Activated CD4-positive, alpha-beta T cell treated with anti-CD3 and anti-CD28 coated beads for 36 hours (primary cell): ENCODE measurements around the gene PBXIP1. TPM values are rescaled to one million over a fixed set of nuclear protein-coding genes. Genes with fewer than 3 reads are reported as not detected.

Experiments used
- ATAC-seq: fragments of 200-7000 bp; cut with Tn5 transposase; one replicate; pipeline ENCODE4 v1.10.0; 2021; ENCODE audit warnings: mild to moderate bottlenecking, moderate library complexity
- CTCF ChIA-PET: fragments of 350-600 bp; sonication (Branson Sonifier 250); formaldehyde crosslinking; loops from one replicate; lab custom pipeline; 2021; ENCODE audit warnings: antibody characterized with exemption; lab: Charles Lee
- POLR2A ChIA-PET: fragments of 350-600 bp; sonication (Branson Sonifier 250); formaldehyde crosslinking; loops from one replicate; lab custom pipeline; 2021; ENCODE audit warnings: antibody characterized with exemption, inconsistent platforms; lab: Charles Lee
- DNase-seq: peaks from one replicate; pipeline ENCODE4 v3.0.0-alpha.2; 2020
- H3K27ac Mint-ChIP-seq: one replicate; pipeline ENCODE4 v1.8.0; 2021; ENCODE audit warnings: mixed read lengths
- H3K27me3 Mint-ChIP-seq: one replicate; pipeline ENCODE4 v1.8.0; 2021; ENCODE audit warnings: mixed read lengths
- H3K36me3 Mint-ChIP-seq: one replicate; pipeline ENCODE4 v1.8.0; 2021; ENCODE audit warnings: low read depth, mixed read lengths
- H3K4me1 Mint-ChIP-seq: one replicate; pipeline ENCODE4 v1.8.0; 2021; ENCODE audit warnings: mixed read lengths
- H3K4me3 Mint-ChIP-seq: one replicate; pipeline ENCODE4 v1.8.0; 2021; ENCODE audit warnings: mild to moderate bottlenecking, moderate library complexity, mixed read lengths
- H3K9me3 Mint-ChIP-seq: one replicate; pipeline ENCODE4 v1.8.0; 2021; ENCODE audit warnings: low read depth, mixed read lengths
- intact Hi-C, 2 experiments: fragments of 100-400 bp; cut with DNase I in 1 of 2; cut with micrococcal nuclease in 1 of 2; formaldehyde crosslinking; loops; one replicate each; pipeline versions ENCODE4 v1.14.2 to v1.15.1; 2022 to 2024; cut with DNase I, micrococcal nuclease
- total RNA-seq, 2 experiments: library from RNA; stranded (reverse); gene quantifications; one replicate each; pipeline ENCODE4 v1.2.3, GENCODE V29; 2021

PBXIP1 gene
- total RNA-seq, 2 experiments from 2014 or later = 22.6 to 28.1 TPM

- ChIA-PET POLR2A (interaction anchor here (0.5 kb wide), 1 partner anchor 206 kb away, joined by 7 read pairs; no protein-coding TSS in a partner anchor), CTCF (interaction anchor here (0.6 to 1.7 kb wide), 7 partner anchors 45 to 379 kb away, joined by 3 to 5 read pairs (median 3); partner anchors contain the start of genes ADAM15 and FLAD1)
Measured at GRCh38 chr1:154938604-154939399, 17.1 kb downstream of the PBXIP1 start.

DNA sequence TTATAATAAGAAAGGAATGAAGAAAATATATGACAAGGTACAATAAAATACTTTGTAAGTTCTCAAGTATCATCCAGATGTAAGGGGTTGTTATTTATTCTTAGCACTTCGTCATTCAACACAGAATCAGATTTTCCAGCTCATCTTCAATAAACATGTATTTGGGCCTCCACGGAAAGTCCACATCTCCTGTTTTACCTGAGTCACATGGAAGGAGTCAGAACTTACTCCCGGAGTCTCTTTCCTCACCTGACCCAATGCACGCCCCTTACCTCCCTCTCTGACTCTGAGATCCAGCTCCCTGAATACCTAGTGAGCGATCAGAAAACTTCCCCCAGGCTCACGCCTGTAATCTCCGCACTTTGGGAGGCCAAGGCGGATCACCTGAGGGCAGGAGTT is 17.9 kb downstream of the PBXIP1 start:
- Mint-ChIP-seq H3K4me3 (peak overlapping the region; percentile 95), H3K27me3 (no peaks in the 10 kb centered on the region), H3K27ac (peak overlapping the region; percentile 96), H3K36me3 (peaks cover 7% of the 10 kb centered on the region), H3K4me1 (peaks cover 68% of the 10 kb centered on the region), H3K9me3 (no peaks in the 10 kb centered on the region)
- no peak for ATAC-seq
- ChIA-PET CTCF (interaction anchor here (0.6 to 3.0 kb wide), 7 partner anchors 45 to 378 kb away, joined by 3 to 16 read pairs (median 3); partner anchors contain the start of genes ADAM15 and FLAD1), POLR2A (interaction anchor here (0.5 to 2.1 kb wide), 3 partner anchors 36 to 379 kb away, joined by 3 to 12 read pairs (median 7); partner anchors contain the start of gene CKS1B)
- intact Hi-C loops = loop anchor here (1.0 to 2.0 kb wide), 14 partner anchors 17 to 380 kb away; partner anchors contain the start of genes ADAR (in 2 of the 2), CKS1B (in 2 of the 2), ADAM15 (in 1 of the 2) and PYGO2 (in 1 of the 2)
- no peak for DNase-seq

More at GRCh38 chr1:154938604-154939399, 17.1 kb downstream of the PBXIP1 start:
- DNase-seq (no peak), ATAC-seq (no peak)
- Mint-ChIP-seq H3K4me3 (peak overlapping the region; percentile 33), H3K4me1 (peaks cover 76% of the 10 kb centered on the region), H3K36me3 (peaks cover 7% of the 10 kb centered on the region), H3K27me3 (no peaks in the 10 kb centered on the region), H3K27ac (peak overlapping the region; percentile 96), H3K9me3 (no peaks in the 10 kb centered on the region)
- intact Hi-C loops = no loop called here

DNA sequence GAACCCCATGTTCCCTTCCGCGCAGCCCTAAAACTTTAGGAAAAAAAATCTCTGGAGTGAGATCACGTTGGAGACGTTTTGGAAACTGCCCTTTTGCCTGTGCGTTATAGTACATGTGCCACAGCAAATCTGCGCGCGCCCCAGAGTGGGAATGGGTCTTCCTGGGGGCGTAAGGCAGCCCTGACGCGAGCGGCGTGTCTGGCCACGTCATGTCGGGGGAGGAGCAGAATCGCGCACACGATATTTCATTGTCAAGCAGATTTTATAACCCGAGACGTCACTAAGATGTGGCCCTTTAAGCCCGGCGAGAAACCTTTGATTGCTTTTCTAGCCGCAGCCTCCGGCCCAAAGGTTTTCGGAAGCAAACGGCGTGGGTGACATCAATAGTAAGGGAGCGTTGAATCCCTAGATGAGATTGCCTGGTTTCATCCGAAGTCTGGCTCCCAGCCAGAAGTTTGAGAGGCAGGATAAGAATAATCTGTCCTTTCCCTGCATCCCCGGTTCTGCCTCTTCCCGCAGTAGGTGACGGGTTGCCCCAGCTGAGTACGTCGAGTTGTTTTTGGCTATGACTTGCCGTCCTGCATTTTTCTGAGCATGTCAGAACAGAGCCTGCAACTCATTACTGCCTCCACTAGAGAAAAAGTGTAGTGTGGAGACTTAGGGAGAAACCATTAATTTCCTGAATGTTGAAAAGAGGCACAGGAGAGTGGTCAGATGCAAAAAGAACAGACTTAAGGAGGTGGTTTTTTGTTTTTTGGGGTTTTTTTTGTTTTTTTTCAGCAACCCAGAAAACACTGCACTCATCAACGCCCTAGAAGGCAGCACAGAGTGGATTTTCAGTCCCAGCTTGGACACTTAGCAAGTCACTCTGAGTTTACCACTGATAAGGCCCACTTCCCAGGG is 18.6 kb downstream of the PBXIP1 start:
- ATAC-seq (peak; percentile 78), DNase-seq (peak; percentile 94)
- H3K27ac Mint-ChIP-seq = peak overlapping the region; percentile 96
- H3K36me3 Mint-ChIP-seq = peaks cover 7% of the 10 kb centered on the region
- peaks cover 62% of the 10 kb centered on the region for H3K4me1 Mint-ChIP-seq
- H3K4me3 Mint-ChIP-seq = peak overlapping the region; percentile 95
- ChIA-PET POLR2A (interaction anchor here (0.6 to 2.1 kb wide), 8 partner anchors 9 to 378 kb away, joined by 3 to 12 read pairs (median 6); partner anchors contain the start of genes ADAM15, CKS1B and PBXIP1), CTCF (interaction anchor here (0.6 to 3.0 kb wide), 16 partner anchors 8 to 378 kb away, joined by 3 to 16 read pairs (median 4); partner anchors contain the start of genes ADAM15, FLAD1 and KRTCAP2)
- no peaks in the 10 kb centered on the region for H3K27me3 Mint-ChIP-seq
- H3K9me3 Mint-ChIP-seq = no peaks in the 10 kb centered on the region
- intact Hi-C loops = loop anchor here (1.0 to 2.0 kb wide), 14 partner anchors 17 to 379 kb away; partner anchors contain the start of genes ADAR (in 2 of the 2), CKS1B (in 2 of the 2), ADAM15 (in 1 of the 2) and PYGO2 (in 1 of the 2)

DNA sequence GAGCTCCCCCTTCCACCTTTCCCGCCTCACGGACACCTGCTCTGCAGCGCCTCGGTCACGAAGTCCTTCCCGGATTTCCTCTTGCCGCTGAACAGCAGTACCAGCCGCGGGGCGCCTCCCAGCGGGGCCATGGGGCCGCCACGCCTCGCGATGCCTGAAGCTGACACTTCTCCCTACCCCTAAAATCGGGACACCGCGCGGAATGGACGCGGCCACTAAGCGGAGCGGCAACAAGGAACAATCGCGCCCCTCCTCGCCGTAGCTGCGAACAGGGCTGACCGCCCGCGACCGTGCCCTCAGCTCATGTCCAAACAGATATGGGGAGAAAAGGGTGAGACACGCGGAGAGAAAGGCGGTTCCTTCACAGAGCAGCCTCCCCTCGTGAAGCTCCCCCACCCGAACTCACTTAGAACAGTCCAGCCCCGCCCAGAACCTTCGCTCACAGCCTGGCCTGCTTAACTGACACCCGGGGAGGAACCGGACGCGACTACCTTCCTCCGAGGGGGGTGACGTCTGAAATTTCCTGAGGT is 19.3 kb downstream of the PBXIP1 start, which contains the start of gene PMVK:
Gene PMVK (minus strand): TSS at position 165 of the 530 bp plus-strand sequence. CDS start 34 bp downstream, at position 131.
- CTCF ChIA-PET = interaction anchor here (0.5 to 3.0 kb wide), 14 partner anchors 9 to 504 kb away, joined by 3 to 16 read pairs (median 4); partner anchors contain the start of gene KRTCAP2
- H3K36me3 Mint-ChIP-seq = peaks cover 7% of the 10 kb centered on the region
- H3K9me3 Mint-ChIP-seq = no peaks in the 10 kb centered on the region
- H3K27me3 Mint-ChIP-seq = no peaks in the 10 kb centered on the region
- DNase-seq = peak; percentile 97
- intact Hi-C loops = loop anchor here (1.0 to 2.0 kb wide), 16 partner anchors 18 to 378 kb away; partner anchors contain the start of genes ADAR (in 2 of the 2), CKS1B (in 2 of the 2), ADAM15 (in 1 of the 2) and PYGO2 (in 1 of the 2)
- ATAC-seq = peak; percentile 80
- peaks cover 54% of the 10 kb centered on the region for H3K4me1 Mint-ChIP-seq
- H3K4me3 Mint-ChIP-seq = peak within 1 kb of the TSS; percentile 95
- peak within 1 kb of the TSS; percentile 96 for H3K27ac Mint-ChIP-seq
- POLR2A ChIA-PET = interaction anchor here (0.6 to 2.1 kb wide), 14 partner anchors 8 to 377 kb away, joined by 3 to 12 read pairs (median 4); partner anchors contain the start of genes ADAM15, CKS1B and PBXIP1

DNA sequence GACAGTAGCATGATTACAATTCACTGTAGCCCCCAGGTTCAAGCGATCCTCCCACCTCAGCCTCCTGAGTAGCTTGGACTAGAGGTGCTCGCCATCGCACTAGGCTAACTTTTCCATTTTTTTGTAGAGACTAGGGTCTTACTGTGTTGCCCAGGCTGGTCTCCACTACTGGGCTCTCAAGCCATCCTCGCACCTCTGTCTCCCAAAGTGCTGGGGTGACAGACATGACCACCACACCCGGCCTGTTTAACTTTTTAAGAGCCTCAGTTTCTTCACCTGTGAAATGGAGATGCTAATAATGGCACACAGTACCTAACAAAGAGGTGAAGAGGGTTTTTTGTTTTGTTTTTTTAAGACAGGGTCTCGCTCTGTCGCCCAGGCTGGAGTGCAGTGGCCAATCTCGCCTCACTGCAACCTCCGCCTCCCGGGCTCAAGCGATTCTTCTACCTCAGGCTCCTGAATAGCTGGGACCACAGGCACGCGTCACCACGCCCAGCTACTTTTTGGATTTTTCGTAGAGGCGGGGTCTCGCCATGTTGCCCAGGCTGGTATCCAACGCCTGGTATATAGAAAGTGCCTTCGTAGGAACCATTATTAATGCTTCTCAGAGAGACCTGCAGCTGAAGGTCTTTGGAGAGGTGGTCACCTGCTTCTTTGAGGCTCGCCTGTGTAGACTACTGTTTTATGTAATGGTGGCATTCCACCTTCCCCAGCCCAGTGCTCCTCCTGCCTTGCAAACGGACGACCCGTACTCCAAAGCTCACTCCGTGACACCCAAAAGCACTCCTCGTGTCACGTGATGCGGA is 19.9 kb downstream of the PBXIP1 start:
- peaks cover 9% of the 10 kb centered on the region for H3K36me3 Mint-ChIP-seq
- peaks cover 48% of the 10 kb centered on the region for H3K4me1 Mint-ChIP-seq
- H3K9me3 Mint-ChIP-seq = no peaks in the 10 kb centered on the region
- ChIA-PET CTCF (interaction anchor here (0.5 to 3.0 kb wide), 13 partner anchors 9 to 504 kb away, joined by 3 to 16 read pairs (median 4); partner anchors contain the start of gene SCAMP3), POLR2A (interaction anchor here (0.6 to 2.1 kb wide), 13 partner anchors 8 to 376 kb away, joined by 3 to 12 read pairs (median 4); partner anchors contain the start of genes ADAM15, CKS1B and PBXIP1)
- intact Hi-C loops = loop anchor here (1.0 to 2.0 kb wide), 6 partner anchors 19 to 327 kb away; partner anchors contain the start of gene ADAR (in 1 of the 2)
- ATAC-seq (no peak), DNase-seq (no peak)
- H3K27ac Mint-ChIP-seq = peak overlapping the region; percentile 96
- peak overlapping the region; percentile 95 for H3K4me3 Mint-ChIP-seq
- H3K27me3 Mint-ChIP-seq = no peaks in the 10 kb centered on the region

- no peak overlapping the region for H3K4me3 Mint-ChIP-seq
- peaks cover 13% of the 10 kb centered on the region for H3K36me3 Mint-ChIP-seq
- no peak for ATAC-seq
- ChIA-PET POLR2A (no interaction called here), CTCF (interaction anchor here (0.6 to 0.7 kb wide), 3 partner anchors 11 to 238 kb away, joined by 3 read pairs; partner anchors contain the start of gene KRTCAP2)
- peaks cover 37% of the 10 kb centered on the region for H3K4me1 Mint-ChIP-seq
- no peaks in the 10 kb centered on the region for H3K27me3 Mint-ChIP-seq
- DNase-seq = no peak
- intact Hi-C loops = no loop called here
- H3K9me3 Mint-ChIP-seq = no peaks in the 10 kb centered on the region
- no peak overlapping the region for H3K27ac Mint-ChIP-seq
Measured at GRCh38 chr1:154934358-154934948, 21.4 kb downstream of the PBXIP1 start.

GRCh38 chr1:154931940-154932487 is 23.9 kb downstream of the PBXIP1 start:
- no peak for DNase-seq
- ChIA-PET CTCF (interaction anchor here (0.6 to 1.0 kb wide), 5 partner anchors 23 to 159 kb away, joined by 3 read pairs; no protein-coding TSS in a partner anchor), POLR2A (no interaction called here)
- H3K27me3 Mint-ChIP-seq = no peaks in the 10 kb centered on the region
- H3K4me1 Mint-ChIP-seq = peaks cover 18% of the 10 kb centered on the region
- H3K9me3 Mint-ChIP-seq = no peaks in the 10 kb centered on the region
- ATAC-seq = no peak
- H3K27ac Mint-ChIP-seq = no peak overlapping the region
- H3K4me3 Mint-ChIP-seq = no peak overlapping the region
- intact Hi-C loops = no loop called here
- peaks cover 23% of the 10 kb centered on the region for H3K36me3 Mint-ChIP-seq

- Mint-ChIP-seq H3K27ac (peak overlapping the region; percentile 13), H3K27me3 (no peaks in the 10 kb centered on the region), H3K9me3 (no peaks in the 10 kb centered on the region), H3K4me1 (peaks cover 2% of the 10 kb centered on the region), H3K36me3 (peaks cover 33% of the 10 kb centered on the region), H3K4me3 (no peak overlapping the region)
- DNase-seq = no peak
- ChIA-PET POLR2A (no interaction called here), CTCF (interaction anchor here (0.6 to 1.0 kb wide), 5 partner anchors 48 to 592 kb away, joined by 3 to 5 read pairs (median 3); no protein-coding TSS in a partner anchor)
- ATAC-seq = no peak
- intact Hi-C loops = no loop called here
Measured at GRCh38 chr1:154926201-154926600, 29.7 kb downstream of the PBXIP1 start.
